ENCODE measurements around the gene PLXNA2. TPM values are rescaled to one million over a fixed set of nuclear protein-coding genes. Genes with fewer than 3 reads are reported as not detected.

Gene PLXNA2
- total and polyA plus RNA-seq, 2 of the 13 experiments (the other 11 are each of a cell fraction or from before 2014, with no cell fraction given) = 1.1 to 2.1 TPM

- 0 out of 2 replicates have a peak, but pooled peaks have one; percentile 22 for TF ChIP-seq SKIL (CRISPR knock-in tag; IDR thresholded peaks at IDR 0.05; ENCODE audit: borderline replicate concordance)
- 0 out of 2 replicates have a peak, but pooled peaks have one; percentile 51 for TF ChIP-seq IKZF1 (IDR thresholded peaks at IDR 0.05)
- no peak for TF ChIP-seq ZNF101 (CRISPR knock-in tag; IDR thresholded peaks at IDR 0.05; ENCODE audit: borderline replicate concordance, low read depth)
- no peak for TF ChIP-seq SP1 (IDR thresholded peaks at IDR 0.05)
- TF ChIP-seq SP1 (CRISPR knock-in tag; IDR thresholded peaks at IDR 0.05) = no peak
- TF ChIP-seq SPEN (CRISPR knock-in tag; IDR thresholded peaks at IDR 0.05; ENCODE audit: low read depth) = no peak
- 0 out of 2 replicates have a peak, but pooled peaks have one; percentile 34 for TF ChIP-seq SOX6 (IDR thresholded peaks at IDR 0.05)
- no peak for TF ChIP-seq SOX6 (CRISPR knock-in tag; IDR thresholded peaks at IDR 0.05)
- TF ChIP-seq MIER2 (CRISPR knock-in tag; IDR thresholded peaks at IDR 0.05) = no peak
- no peak for TF ChIP-seq ZNF546 (CRISPR knock-in tag; conservative IDR thresholded peaks at IDR 0.05)
- TF ChIP-seq TEAD3 (CRISPR knock-in tag; optimal IDR thresholded peaks at IDR 0.05; ENCODE audit: borderline replicate concordance) = no peak
- no peak for TF ChIP-seq MXI1 (IDR thresholded peaks at IDR 0.05; ENCODE audit: borderline replicate concordance, low read depth, low read length)
- TF ChIP-seq TARDBP (CRISPR knock-in tag; IDR thresholded peaks at IDR 0.05) = no peak
- TF ChIP-seq, protein P1, sequence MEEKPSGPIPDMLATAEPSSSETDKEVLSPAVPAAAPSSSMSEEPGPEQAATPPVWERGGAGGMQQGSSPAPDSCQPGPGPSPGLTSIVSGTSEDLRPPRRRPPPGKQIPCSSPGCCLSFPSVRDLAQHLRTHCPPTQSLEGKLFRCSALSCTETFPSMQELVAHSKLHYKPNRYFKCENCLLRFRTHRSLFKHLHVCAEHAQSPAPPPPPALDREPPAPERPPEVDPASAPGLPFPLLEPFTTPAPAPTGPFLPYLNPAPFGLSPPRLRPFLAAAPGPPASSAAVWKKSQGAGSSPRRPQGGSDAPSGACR (CRISPR knock-in tag; IDR thresholded peaks at IDR 0.05) = no peak
- TF ChIP-seq ZBTB39 (CRISPR knock-in tag; IDR thresholded peaks at IDR 0.05) = no peak
- TF ChIP-seq FOXA1 (IDR thresholded peaks at IDR 0.05) = 0 out of 2 replicates have a peak, but pooled peaks have one; percentile 43
- TF ChIP-seq FOXA1 (CRISPR knock-in tag; IDR thresholded peaks at IDR 0.05) = no peak
- TF ChIP-seq TRIM22 (IDR thresholded peaks at IDR 0.05) = no peak
- no peak for TF ChIP-seq ZNF18 (CRISPR knock-in tag; IDR thresholded peaks at IDR 0.05; ENCODE audit: insufficient replicate concordance)
- no peak for TF ChIP-seq ZNF256 (CRISPR knock-in tag; conservative IDR thresholded peaks at IDR 0.05)
- TF ChIP-seq HNRNPK (IDR thresholded peaks at IDR 0.05; ENCODE audit: low read depth, low read length, poor library complexity, severe bottlenecking) = no peak
- no peak for TF ChIP-seq SP5 (CRISPR knock-in tag; IDR thresholded peaks at IDR 0.05; ENCODE audit: borderline replicate concordance, low read depth)
- no peak for TF ChIP-seq ZBTB42 (CRISPR knock-in tag; IDR thresholded peaks at IDR 0.05)
- TF ChIP-seq ZNF672 (CRISPR knock-in tag; IDR thresholded peaks at IDR 0.05) = no peak
- no peak for TF ChIP-seq THAP7 (CRISPR knock-in tag; IDR thresholded peaks at IDR 0.05)
Observed at GRCh38 chr1:208149213-208149612, 95.0 kb downstream of the PLXNA2 start (continued).

Data from HepG2 (cell line).